Right cardiac atrium (tissue), 5 donors: ENCODE results near the gene LRRC45. TPM values are rescaled to one million over a fixed set of nuclear protein-coding genes. Genes with fewer than 3 reads are reported as not detected.

Experiments used
- ATAC-seq, 2 donors: fragments of 200-7000 bp; cut with Tn5 transposase; one replicate each; pipeline versions ENCODE4 v1.8.0 to v1.9.1; 2020; ENCODE audit warnings: moderate library complexity in 2 of 2, mild to moderate bottlenecking in 1 of 2
- DNase-seq, 3 donors: peaks; one replicate each; pipeline ENCODE4 v3.0.0-alpha.2; 2020
- H3K27ac ChIP-seq: one replicate; pipeline ENCODE4 v1.5.1; 2013; ENCODE audit warnings: mild to moderate bottlenecking, low read length, control low read depth, moderate library complexity
- H3K27me3 ChIP-seq: one replicate; pipeline ENCODE4 v1.6.1; 2013; ENCODE audit not compliant: control insufficient read depth, insufficient read depth
- H3K4me1 ChIP-seq: one replicate; pipeline ENCODE4 v1.6.1; 2013; ENCODE audit warnings: low read length; ENCODE audit not compliant: control insufficient read depth, insufficient read depth
- H3K4me3 ChIP-seq: one replicate; pipeline ENCODE4 v1.5.1; 2013; ENCODE audit warnings: low read length, control low read depth
- H3K9me3 ChIP-seq: one replicate; pipeline ENCODE4 v1.6.1; 2013; ENCODE audit warnings: low read length; ENCODE audit not compliant: control insufficient read depth
- WGBS: extraction: QIAGEN DNeasy Blood & Tissue Kit; methylation state at CpG from one replicate; pipeline ENCODE4 v1.1.7; 2013; 5-methylcytosine and 5-hydroxymethylcytosine counted together
- intact Hi-C, 4 donors: fragments of 100-400 bp; cut with DNase I; formaldehyde crosslinking; loops; one replicate each; pipeline versions ENCODE4 v1.11.0 to v1.14.0; 2022 to 2023
- polyA plus RNA-seq: library from polyadenylated mRNA; stranded (reverse); fragments of 200-250 nt; gene quantifications from one replicate; pipeline ENCODE4 v1.2.3, GENCODE V29; 2013
- total RNA-seq, 4 donors: library from RNA; stranded (reverse); fragmentation: NEBNext Ultra II Directional; extraction: Animal tissue kit (Norgen Biotek cat#: 25700); gene quantifications; one replicate each; pipeline ENCODE4 v1.2.1, GENCODE V29; 2021
- donor health status: healthy with polysubstance abuse.
- donor health status: DM: no; HTN: yes; CAD: no.
- donor health status: DM: no; HTN: no; CAD: no.
- donor health status: DM: no; HTN: yes; CAD: no; lungs with severe emphysema.
- donor health status: DM: yes; HTN: yes; CAD: no.

Gene LRRC45
- total and polyA plus RNA-seq, 5 donors, result 3.2 to 6.7 (median 5.5) TPM

DNA sequence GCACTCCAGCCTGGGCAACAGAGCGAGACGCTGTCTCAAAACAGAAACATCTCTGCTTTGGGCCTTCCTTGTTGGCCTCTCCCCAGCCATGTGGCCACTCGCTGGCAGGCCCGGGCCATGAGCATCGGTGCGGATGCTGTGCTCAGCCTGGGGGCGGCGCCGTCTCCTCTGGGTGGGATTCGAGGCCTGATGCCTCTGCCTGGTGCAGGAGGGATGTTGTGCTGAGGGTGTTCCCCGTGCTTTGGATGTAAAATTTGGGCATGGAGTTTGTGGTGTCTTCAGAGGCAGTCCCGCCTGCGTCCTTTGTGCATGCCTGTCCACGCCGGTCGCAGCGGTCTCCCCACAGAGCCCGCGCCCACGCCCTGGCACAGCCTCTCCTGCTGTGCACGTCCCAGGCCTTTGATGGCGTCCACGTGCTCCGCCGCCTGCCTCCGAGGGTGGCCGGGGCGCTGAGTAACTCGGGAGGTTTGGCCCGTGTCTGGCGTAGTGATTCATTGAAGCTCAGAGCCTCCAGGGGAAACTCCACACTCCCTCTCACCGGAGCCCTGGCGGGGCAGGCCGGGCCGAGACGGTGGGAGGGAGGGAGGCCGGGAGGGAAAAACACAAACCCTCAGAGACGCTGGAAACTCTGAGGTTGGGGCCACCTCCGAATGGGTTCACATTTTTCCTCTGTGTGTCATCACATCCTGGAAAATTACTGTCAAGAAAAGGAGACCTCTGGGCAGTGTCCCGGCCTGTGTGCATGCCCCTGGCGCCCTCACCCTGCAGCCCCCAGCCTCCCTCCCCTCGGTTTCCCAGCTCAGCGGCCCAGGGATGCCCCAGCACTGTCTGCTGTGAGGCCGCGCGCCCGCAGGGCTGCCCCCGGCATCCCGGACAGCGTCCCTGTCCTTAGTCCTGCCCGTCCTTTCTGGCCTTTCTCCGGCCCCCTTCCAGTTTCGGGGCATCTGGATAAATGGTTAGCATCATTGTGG, 19.4 kb upstream of the LRRC45 start:
- intact Hi-C loops, result no loop called here
- Histone ChIP-seq H3K4me1 (no peaks in the 10 kb centered on the region), H3K27me3 (no peaks in the 10 kb centered on the region), H3K9me3 (no peaks in the 10 kb centered on the region), H3K4me3 (no peak overlapping the region), H3K27ac (no peak overlapping the region)
- peak; percentile 77 to 82 (median 79) for DNase-seq
- 59% methylated on average over 53 of the region's 53 CpGs for WGBS
- ATAC-seq, result peak; percentile 45 to 83

DNA sequence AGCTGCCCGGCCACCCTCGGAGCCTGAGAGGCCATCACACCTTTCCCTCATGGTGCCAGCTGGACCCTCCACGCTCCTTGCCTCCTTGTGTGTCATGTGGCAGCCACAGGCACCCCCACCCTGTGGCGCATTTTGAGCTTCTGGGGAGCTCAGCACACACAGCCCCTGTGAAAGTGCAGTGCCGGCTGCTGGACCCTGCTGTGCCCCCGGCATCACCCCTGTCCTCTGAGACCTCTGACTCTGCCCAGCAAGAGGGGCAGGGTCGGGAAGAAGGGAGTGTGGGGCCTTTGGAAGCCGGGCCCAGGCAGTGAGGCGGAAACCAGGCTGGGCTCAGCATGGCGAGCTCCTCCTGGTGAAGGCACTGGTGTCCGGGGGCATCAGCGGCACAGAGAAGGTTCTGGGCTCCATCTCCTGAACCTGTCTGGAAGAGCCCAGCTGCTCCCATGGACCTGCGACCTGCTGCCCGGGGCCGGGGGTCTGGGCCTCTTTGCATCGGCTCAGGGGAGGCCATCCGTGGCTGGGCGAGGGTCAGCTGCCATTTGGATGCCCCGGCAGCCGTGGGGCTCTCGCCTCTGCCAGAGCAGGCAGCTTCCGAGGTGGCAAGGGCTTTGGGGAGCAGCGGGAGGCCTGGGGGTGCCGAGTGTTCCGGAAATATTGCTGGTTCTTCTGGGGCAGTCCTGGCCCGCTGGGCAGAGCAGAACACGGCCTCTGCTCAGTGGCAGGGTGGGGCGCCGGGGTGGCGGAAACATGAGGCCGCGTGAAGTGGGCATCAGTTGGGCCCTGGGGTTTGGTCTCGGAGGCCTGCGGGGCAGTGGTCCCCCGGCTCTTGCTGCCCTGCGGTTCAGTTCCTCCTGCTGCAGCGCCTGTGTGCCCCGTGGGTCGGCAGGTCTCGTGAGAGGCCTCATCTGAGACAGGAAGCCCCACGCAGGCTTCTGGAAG, 18.3 kb upstream of the LRRC45 start:
- WGBS, result 87% methylated on average over 41 of the region's 41 CpGs
- intact Hi-C loops, result no loop called here
- no peak overlapping the region for H3K27ac ChIP-seq
- H3K4me1 ChIP-seq, result no peaks in the 10 kb centered on the region
- H3K9me3 ChIP-seq, result no peaks in the 10 kb centered on the region
- H3K27me3 ChIP-seq, result no peaks in the 10 kb centered on the region
- DNase-seq (no peak), ATAC-seq (no peak)
- no peak overlapping the region for H3K4me3 ChIP-seq

DNA sequence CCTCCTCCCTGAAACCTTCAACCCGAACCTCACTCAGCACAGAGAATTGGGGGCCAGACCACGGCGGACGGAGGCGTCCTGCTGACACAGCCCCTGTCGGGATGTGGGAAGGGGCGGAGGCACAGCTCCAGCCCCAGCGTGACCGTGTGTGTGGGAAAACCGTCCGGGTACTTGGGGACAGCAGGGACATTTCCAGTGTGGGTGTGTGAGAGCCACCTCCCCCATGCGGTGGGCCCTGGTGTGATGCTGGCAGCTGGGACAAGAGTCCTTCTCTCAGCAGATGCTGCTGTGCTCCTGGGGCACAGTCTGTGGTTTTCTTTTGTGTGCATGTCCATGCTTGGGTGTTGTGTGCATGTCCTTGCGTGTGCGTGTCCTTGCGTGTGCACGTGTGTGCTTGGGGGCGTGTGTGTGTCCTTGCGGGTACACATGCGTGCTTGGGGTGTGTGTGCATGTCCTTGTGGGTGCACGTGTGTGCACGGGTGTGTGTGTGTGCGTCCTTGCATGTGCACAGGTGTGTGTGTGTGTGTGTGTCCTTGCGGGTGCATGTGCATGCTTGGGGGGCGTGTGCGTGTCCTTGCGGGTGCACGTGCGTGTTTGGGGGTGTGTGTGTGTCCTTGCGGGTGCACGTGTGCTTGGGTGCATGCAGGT, 17.3 kb upstream of the LRRC45 start:
- intact Hi-C loops, result no loop called here
- DNase-seq, result no peak

DNA sequence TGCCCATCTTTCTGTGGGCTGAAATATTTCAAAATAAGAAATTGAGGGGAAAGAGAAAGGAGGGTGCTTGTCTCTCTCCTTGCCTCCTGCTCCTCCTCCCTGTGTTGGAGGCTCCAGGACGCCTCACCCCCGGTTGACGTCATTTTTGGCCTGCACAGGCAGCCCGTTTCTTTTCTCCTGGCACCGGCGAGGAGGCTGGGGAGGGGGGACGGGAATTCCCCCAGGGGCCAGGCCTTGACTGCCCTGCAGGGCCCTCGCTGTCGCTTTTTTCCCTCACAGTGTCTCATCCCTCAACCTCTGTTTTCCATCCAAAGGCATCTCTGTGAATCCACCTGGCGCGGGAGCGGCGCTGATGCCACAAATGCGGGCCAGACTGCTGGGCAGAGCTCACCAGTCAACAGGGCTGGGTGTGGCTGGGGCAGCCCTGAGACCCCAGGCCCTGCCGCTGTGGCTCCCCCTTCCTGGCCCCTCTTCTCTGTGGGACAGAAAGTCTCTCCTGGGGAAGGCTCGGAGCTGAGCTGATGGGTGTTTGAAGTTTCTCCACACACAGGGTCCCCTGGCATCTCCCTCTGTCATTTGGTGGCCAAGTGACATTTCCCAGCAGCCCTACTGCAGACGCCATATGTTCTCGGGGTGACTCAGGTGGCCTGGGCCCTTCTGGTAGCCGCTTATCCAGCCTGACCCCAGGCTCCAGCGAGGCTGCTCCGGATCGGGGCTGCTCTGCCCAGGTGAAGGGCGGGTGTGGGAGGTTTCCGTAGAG, 16.5 kb upstream of the LRRC45 start:
- WGBS, result 66% methylated on average over 24 of the region's 24 CpGs
- intact Hi-C loops, result no loop called here
- Histone ChIP-seq H3K4me1 (no peaks in the 10 kb centered on the region), H3K4me3 (no peak overlapping the region), H3K27ac (no peak overlapping the region), H3K9me3 (no peaks in the 10 kb centered on the region), H3K27me3 (no peaks in the 10 kb centered on the region)
- DNase-seq, result peak in 1 of 3 donors; percentile 56
- peak in 1 of 2 donors; percentile 34 for ATAC-seq

More for the DNA sequence above, 17.3 kb upstream of the LRRC45 start:
- WGBS, result 85% methylated on average over 30 of the region's 30 CpGs
- Histone ChIP-seq H3K27ac (no peak overlapping the region), H3K4me1 (no peaks in the 10 kb centered on the region), H3K9me3 (no peaks in the 10 kb centered on the region), H3K4me3 (no peak overlapping the region), H3K27me3 (no peaks in the 10 kb centered on the region)
- no peak for ATAC-seq

DNA sequence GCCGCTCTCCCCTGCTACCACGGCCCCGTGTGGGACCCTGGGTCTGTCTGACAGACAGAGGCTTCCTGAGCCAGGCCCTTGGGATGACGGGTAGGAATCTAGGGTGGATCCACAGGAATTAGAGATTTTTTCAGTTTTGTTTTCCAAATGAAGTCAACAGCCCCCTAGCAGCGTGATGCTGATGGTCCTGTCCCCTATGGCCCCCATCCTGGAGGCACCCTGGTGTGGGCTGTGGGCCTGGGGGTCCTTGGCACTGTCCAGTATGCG, 15.9 kb upstream of the LRRC45 start:
- intact Hi-C loops, result no loop called here
- Histone ChIP-seq H3K9me3 (no peaks in the 10 kb centered on the region), H3K27me3 (no peaks in the 10 kb centered on the region), H3K27ac (no peak overlapping the region), H3K4me1 (no peaks in the 10 kb centered on the region), H3K4me3 (no peak overlapping the region)
- DNase-seq (no peak), ATAC-seq (no peak)
- 85% methylated on average over 6 of the region's 6 CpGs for WGBS

DNA sequence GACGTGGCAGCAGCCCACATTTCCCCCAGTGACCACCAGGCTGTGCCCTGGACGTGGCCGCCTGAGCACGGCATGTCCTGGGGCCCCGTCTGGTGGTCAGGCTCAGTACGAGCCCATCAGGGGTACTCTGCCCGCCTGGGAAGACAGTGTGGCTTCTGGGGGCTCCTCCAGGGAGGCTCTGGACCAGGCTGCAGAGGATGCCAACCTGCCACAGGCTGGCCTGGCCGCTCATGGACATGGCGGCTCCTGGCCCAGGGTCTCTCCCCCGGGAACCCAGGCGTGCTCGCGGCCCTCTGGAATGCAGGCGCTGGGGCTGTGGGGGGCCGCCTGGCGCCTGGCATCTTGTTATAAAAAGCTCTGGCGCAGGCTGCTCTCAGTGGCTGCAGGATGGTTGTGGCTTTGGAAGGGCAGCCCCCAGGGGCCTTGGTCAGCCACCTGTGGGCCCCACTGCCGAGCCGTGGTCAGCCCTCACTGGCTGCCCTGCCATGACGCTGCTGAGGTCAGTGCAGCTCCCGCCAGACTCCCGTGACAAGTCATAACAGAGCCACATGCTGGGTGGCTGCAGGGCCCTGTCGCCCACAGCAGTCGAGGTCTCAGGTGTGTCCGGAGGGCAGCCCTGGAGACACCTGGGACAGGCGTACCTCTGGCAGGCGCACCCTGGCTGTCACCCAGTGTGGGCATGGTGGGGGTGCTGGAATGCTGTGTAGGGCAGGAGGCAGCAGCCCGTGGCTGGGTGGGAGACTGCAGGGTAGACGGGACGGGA, 15.4 kb upstream of the LRRC45 start:
- Histone ChIP-seq H3K9me3 (no peaks in the 10 kb centered on the region), H3K27ac (no peak overlapping the region), H3K4me3 (no peak overlapping the region), H3K27me3 (no peaks in the 10 kb centered on the region), H3K4me1 (no peaks in the 10 kb centered on the region)
- intact Hi-C loops, result no loop called here
- ATAC-seq (no peak), DNase-seq (no peak)
- WGBS, result 84% methylated on average over 30 of the region's 30 CpGs

DNA sequence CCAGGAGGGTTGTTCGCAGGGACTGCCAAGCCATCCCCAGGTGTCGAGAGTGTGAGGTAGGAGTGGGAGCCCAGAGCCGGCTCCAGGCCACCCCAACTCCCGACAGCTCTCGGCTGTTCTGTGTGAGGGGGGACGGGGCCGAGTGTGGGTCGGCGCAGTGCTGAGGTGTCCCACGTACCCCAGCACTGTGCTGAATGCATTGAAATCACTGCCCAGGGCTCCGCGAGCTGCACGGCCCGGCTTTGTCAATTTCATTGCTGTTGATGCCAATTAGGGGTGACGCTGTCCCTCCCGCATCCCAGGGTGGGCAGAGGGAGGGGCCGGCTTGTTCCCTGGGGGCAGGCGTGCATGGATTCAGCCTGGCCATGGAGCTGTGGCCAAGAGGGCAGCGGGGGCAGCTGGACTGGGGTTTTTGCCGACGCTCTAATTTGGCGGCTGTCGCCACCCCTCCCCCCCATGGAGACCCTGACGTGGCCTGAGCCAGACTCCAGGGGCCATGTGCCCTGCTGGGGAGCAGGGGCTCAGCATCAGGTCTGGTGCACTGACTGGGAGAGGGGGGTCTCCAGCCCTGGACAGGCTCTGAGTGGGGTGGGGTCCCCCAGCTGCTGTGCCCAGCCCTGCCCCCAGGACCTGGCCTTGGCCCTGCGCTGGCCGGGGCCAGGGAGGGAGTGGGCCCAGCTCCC, 14.7 kb upstream of the LRRC45 start:
- H3K27ac ChIP-seq, result no peak overlapping the region
- DNase-seq (no peak), ATAC-seq (no peak)
- 82% methylated on average over 26 of the region's 26 CpGs for WGBS
- H3K27me3 ChIP-seq, result no peaks in the 10 kb centered on the region
- H3K4me3 ChIP-seq, result no peak overlapping the region
- no peaks in the 10 kb centered on the region for H3K4me1 ChIP-seq
- no peaks in the 10 kb centered on the region for H3K9me3 ChIP-seq
- intact Hi-C loops, result no loop called here

DNA sequence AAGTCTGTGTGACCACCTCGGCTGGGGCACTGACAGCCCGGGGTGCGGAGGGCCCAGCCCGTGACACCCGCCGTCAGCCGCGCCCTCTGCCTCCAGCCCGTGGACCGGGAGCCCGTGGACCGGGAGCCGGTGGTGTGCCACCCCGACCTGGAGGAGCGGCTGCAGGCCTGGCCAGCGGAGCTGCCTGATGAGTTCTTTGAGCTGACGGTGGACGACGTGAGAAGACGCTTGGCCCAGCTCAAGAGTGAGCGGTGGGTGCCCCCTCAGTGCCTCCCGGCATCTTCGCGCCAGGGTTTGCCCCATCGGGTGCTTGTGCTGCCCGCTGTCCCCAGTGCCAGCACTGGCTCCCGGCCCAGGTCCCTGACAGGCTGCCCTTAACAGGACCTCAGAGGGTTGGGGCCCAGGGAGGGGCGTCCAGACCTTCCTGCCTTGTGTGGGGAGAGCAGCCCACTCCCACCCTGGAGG, 14.1 kb upstream of the LRRC45 start:
- Histone ChIP-seq H3K9me3 (no peaks in the 10 kb centered on the region), H3K4me3 (no peak overlapping the region), H3K27ac (no peak overlapping the region), H3K4me1 (peaks cover under 1% of the 10 kb centered on the region), H3K27me3 (no peaks in the 10 kb centered on the region)
- ATAC-seq (no peak), DNase-seq (no peak)
- intact Hi-C loops, result no loop called here
- WGBS, result 92% methylated on average over 28 of the region's 28 CpGs

DNA sequence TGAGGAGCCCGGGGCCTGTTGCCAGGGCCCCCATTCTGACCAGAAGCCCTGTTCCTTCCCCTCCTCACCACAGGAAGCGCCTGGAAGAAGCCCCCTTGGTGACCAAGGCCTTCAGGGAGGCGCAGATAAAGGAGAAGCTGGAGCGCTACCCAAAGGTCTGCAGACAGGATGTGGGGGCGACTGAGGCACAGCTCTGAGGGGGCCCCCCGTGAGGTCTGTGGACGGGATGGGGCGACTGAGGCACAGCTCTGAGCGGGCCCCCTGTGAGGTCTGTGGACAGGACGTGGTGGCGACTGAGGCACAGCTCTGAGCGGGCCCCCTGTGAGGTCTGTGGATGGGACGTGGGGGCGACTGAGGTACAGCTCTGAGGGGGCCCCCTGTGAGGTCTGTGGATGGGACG, 13.7 kb upstream of the LRRC45 start:
- Histone ChIP-seq H3K9me3 (no peaks in the 10 kb centered on the region), H3K27ac (no peak overlapping the region), H3K4me3 (no peak overlapping the region), H3K27me3 (no peaks in the 10 kb centered on the region), H3K4me1 (peaks cover 2% of the 10 kb centered on the region)
- no peak for ATAC-seq
- no peak for DNase-seq
- WGBS, result 92% methylated on average over 15 of the region's 15 CpGs
- intact Hi-C loops, result no loop called here
